ENCODE data around the gene TMEM185B.

GRCh38 chr2:120252225-120253020, 29.2 kb upstream of the TMEM185B start, which contains the start of gene RALB:
- TF ChIP-seq CTCF (IDR thresholded peaks at IDR 0.05): no peak
- peak in 3 of 4 donors; percentile 49 to 80 (median 63) for TF ChIP-seq POLR2A (IDR thresholded peaks at IDR 0.05)

Measured in upper lobe of left lung (tissue), 4 donors.